HUES6 (cell line): ENCODE results near the gene MYH7.

ENCODE experiments used
- H3K27ac ChIP-seq: 2 replicates; pipeline ENCODE4 v1.7.0; 2013; ENCODE audit warnings: low read depth, mild to moderate bottlenecking, low read length, inconsistent platforms
- H3K27me3 ChIP-seq: 2 replicates; pipeline ENCODE4 v1.6.1; 2013; ENCODE audit warnings: low read length; ENCODE audit not compliant: control insufficient read depth, insufficient read depth
- H3K36me3 ChIP-seq: 2 replicates; pipeline ENCODE4 v1.6.1; 2013; ENCODE audit warnings: low read length; ENCODE audit not compliant: control insufficient read depth, insufficient read depth
- H3K4me1 ChIP-seq: 2 replicates; pipeline ENCODE4 v1.6.1; 2013; ENCODE audit warnings: low read length; ENCODE audit not compliant: control insufficient read depth, insufficient read depth
- H3K4me3 ChIP-seq: 2 replicates; pipeline ENCODE4 v1.5.1; 2013; ENCODE audit warnings: low read depth, low read length
- H3K9ac ChIP-seq: one replicate; pipeline ENCODE4 v1.6.1; 2013; ENCODE audit warnings: mild to moderate bottlenecking, low read length
- H3K9me3 ChIP-seq: 2 replicates; pipeline ENCODE4 v1.6.1; 2013; ENCODE audit warnings: low read depth, low read length; ENCODE audit not compliant: control insufficient read depth, insufficient read depth

The MYH7 gene

GRCh38 chr14:23437133-23438100, 2.0 kb upstream of the MYH7 start:
- no peaks in the 10 kb centered on the region for H3K9me3 ChIP-seq
- H3K9ac ChIP-seq: no peak overlapping the region
- H3K36me3 ChIP-seq: no peaks in the 10 kb centered on the region
- no peak overlapping the region for H3K27ac ChIP-seq
- no peak overlapping the region for H3K4me3 ChIP-seq
- H3K27me3 ChIP-seq: peaks cover 16% of the 10 kb centered on the region; the same call in 1 of the 2 replicates
- peaks cover 20% of the 10 kb centered on the region for H3K4me1 ChIP-seq

DNA sequence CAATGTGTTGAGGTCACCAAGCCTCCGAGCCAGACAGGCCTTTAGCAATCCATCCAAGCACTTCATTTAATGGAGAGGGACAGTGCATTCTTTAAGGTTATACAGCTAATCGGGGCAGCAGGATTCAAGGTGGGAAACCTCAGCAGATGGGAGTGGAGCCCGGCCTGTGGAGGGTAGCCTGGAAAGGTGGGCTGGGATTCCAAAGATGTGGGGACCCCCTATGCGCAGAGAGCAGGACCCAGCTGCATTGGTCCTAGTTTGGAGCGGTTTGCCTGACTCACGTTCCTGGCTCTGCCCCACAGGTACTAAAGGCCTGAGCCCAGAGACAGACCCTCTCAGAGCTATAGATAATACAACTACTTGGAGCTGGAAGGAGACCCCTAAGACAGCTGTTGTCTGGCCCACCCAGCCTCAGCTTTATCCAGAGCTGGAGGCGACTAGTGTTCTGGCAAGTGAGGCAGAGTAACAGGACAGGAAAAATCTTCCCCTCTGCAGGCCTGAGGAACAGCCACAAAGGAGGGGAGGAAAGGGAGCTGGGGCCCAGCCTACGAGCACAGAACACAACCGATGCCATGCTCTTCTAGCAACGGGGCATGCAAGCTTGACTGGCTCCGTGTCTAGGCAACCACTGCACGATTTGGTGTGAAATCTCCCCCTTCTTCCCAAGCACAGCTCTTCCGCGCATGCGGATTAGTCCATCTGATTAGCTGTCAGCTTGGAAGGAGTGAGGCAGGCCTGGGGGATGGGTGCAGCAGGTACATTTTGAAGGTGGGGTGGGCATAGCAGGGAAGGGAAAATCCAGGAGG, 1.1 kb upstream of the MYH7 start:
- no peak overlapping the region for H3K9ac ChIP-seq
- H3K27ac ChIP-seq: no peak overlapping the region
- H3K36me3 ChIP-seq: no peaks in the 10 kb centered on the region
- H3K4me1 ChIP-seq: peaks cover 19% of the 10 kb centered on the region
- no peaks in the 10 kb centered on the region for H3K9me3 ChIP-seq
- H3K27me3 ChIP-seq: peaks cover 16% of the 10 kb centered on the region; the same call in 1 of the 2 replicates
- H3K4me3 ChIP-seq: no peak overlapping the region

GRCh38 chr14:23434488-23435222, 805 bp downstream of the MYH7 start:
- Histone ChIP-seq H3K27ac (no peak overlapping the region), H3K4me1 (peaks cover 19% of the 10 kb centered on the region), H3K4me3 (no peak overlapping the region), H3K36me3 (no peaks in the 10 kb centered on the region), H3K27me3 (peaks cover 19% of the 10 kb centered on the region; the same call in 1 of the 2 replicates), H3K9ac (no peak overlapping the region), H3K9me3 (no peaks in the 10 kb centered on the region)

DNA sequence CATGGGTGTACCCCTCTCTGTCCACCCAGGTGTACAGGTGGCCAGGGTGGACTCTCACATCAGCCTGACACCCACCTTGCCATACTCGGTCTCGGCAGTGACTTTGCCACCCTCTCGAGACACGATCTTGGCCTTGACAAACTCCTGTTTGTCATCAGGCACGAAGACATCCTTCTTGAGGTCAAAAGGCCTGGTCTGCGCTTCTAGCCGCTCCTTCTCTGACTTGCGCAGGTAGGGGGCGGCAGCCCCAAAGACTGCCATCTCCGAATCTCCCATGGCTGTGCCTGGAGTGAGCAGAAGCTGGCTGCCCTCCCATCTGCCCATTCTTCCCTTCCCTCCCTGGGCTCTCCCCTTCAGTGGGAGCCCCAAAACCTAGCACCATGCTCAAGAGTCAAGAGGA, 2.0 kb downstream of the MYH7 start:
- Histone ChIP-seq H3K9ac (no peak overlapping the region), H3K4me1 (peaks cover 13% of the 10 kb centered on the region), H3K27me3 (peaks cover 22% of the 10 kb centered on the region; the same call in 1 of the 2 replicates), H3K4me3 (no peak overlapping the region), H3K27ac (no peak overlapping the region), H3K36me3 (no peaks in the 10 kb centered on the region), H3K9me3 (no peaks in the 10 kb centered on the region)

DNA sequence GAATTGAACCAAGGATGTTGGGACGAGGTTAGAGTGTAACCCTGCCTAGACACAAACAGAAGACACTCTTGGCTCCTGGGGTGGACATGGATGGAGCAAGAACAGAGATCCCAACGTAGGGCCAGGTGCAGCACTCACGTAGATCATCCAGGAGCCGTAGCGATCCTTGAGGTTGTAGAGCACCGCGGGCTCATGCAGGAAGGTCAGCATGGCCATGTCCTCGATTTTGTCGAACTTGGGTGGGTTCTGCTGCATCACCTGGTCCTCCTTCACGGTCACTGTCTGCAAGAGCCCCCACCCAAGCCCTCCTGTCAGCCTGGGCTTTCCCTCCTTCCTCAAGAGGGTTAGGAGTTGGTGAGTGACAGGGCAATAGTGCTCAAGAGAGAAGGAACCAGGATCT, 2.5 kb downstream of the MYH7 start:
- peaks cover 8% of the 10 kb centered on the region; the same call in 1 of the 2 replicates for H3K4me1 ChIP-seq
- H3K27ac ChIP-seq: no peak overlapping the region
- peaks cover 26% of the 10 kb centered on the region; the same call in 1 of the 2 replicates for H3K27me3 ChIP-seq
- H3K9me3 ChIP-seq: no peaks in the 10 kb centered on the region
- no peak overlapping the region for H3K9ac ChIP-seq
- no peaks in the 10 kb centered on the region for H3K36me3 ChIP-seq
- H3K4me3 ChIP-seq: no peak overlapping the region

DNA sequence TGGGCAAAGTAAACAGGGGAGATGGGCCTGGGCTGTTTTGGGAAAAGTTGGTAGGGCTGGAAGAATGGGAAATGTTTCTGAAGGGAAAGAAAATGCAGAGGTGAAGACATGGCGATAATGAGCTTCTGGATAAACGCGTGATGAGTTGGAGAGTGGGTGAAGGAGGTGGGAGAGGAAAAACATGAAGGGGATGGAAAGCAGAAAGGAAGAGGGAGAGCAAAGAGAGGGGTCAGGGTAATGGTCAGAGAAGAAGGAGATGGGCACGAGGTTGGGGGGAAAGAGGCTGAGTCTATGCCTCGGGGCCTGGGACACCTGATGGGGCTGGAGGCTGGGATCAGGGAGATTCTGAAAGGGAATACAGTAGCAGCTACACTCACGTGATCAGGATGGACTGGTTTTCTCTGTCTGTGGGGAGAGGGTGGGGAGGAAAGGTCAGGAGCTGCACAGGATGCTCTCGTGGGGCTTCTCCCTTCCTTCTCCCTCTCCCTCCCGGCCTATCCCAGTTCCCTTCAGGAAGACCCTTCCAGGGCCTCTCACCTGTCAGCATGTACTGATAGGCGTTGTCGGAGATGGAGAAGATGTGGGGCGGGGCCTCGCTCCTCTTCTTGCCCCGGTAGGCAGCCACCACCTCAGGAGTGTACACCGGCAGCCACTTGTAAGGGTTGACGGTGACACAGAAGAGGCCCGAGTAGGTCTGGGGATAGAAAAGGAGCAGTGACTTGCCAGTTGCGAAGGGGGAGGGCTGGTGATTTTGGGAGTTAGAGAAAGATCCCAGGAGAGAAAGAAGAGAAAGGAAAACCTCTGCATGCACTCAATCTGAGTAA, 3.1 kb downstream of the MYH7 start:
- Histone ChIP-seq H3K27me3 (peaks cover 32% of the 10 kb centered on the region), H3K27ac (no peak overlapping the region), H3K4me3 (no peak overlapping the region), H3K36me3 (no peaks in the 10 kb centered on the region), H3K9me3 (no peaks in the 10 kb centered on the region), H3K9ac (no peak overlapping the region), H3K4me1 (peaks cover 8% of the 10 kb centered on the region; the same call in 1 of the 2 replicates)

DNA sequence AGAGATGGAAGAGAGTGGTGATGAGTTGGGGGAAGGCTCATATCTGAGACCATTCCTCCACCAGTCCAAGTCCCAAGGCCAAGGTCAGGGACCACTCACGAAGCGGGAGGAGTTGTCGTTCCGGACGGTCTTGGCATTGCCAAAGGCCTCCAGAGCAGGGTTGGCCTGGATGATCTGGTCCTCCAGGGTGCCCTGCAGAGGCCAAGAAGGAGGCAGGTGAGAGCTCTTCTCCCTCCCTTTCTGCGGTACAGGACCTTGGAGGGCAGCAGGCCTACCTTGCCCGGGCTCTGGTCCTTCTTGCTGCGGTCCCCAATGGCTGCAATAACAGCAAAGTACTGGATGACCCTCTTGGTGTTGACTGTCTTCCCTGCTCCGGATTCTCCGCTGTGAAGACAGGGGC, 4.0 kb downstream of the MYH7 start:
- no peak overlapping the region for H3K9ac ChIP-seq
- peaks cover 2% of the 10 kb centered on the region; the same call in 1 of the 2 replicates for H3K4me1 ChIP-seq
- no peaks in the 10 kb centered on the region for H3K9me3 ChIP-seq
- H3K27me3 ChIP-seq: peaks cover 35% of the 10 kb centered on the region
- no peak overlapping the region for H3K27ac ChIP-seq
- H3K4me3 ChIP-seq: no peak overlapping the region
- no peaks in the 10 kb centered on the region for H3K36me3 ChIP-seq

DNA sequence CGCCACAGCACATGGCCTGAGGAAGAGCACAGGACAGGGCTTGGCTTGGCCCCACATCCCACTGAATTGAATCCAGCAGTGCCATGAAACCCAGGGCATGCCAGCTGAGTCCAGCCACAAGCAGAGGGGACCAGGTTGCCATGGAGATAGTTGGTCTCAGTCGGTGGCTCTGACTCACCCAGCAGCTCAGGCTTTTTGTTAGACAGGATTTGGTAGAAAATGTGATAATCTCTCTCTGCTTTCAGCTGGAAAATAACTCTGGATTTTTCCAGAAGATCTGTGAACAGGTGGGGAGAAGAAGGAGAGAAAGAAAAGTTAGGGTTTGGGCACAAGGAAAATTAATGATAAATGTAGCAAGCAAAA, 4.8 kb downstream of the MYH7 start:
- no peaks in the 10 kb centered on the region for H3K36me3 ChIP-seq
- no peak overlapping the region for H3K4me3 ChIP-seq
- H3K9ac ChIP-seq: no peak overlapping the region
- no peaks in the 10 kb centered on the region for H3K9me3 ChIP-seq
- peaks cover 35% of the 10 kb centered on the region for H3K27me3 ChIP-seq
- no peaks in the 10 kb centered on the region for H3K4me1 ChIP-seq
- H3K27ac ChIP-seq: no peak overlapping the region

DNA sequence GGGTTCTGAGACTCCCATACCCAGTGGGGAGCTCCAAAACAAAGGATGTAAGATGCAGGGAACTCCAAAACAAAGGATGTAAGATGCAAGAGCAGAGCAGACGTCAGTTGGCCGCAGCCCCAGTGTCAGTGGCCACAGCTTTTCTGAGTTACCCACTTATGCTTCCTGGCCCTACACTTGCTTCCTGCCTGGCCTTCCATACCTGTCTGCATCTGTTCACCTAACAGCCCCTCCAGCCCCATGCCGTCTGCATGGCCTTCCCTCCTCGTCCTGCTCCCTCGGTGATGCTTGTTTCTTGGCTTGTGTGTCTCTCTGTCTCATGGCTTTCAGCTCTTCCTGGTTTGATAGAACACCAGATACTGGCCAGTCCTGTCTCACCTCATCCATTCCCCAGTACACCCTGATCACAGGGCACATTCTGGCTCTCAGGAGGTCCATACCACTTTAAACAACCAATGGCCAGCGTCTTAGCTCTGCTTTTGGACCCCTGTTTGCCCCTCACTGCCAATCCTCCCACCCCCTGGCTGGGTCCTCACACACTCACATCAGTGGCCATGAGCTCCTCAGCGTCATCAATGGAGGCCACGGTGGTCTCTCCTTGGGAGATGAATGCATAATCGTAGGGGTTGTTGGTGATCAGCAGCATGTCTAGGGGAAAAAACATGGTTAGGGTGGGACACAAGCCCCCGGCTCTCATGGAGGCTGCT, 5.3 kb downstream of the MYH7 start:
- H3K4me3 ChIP-seq: no peak overlapping the region
- H3K27ac ChIP-seq: no peak overlapping the region
- no peaks in the 10 kb centered on the region for H3K36me3 ChIP-seq
- H3K9me3 ChIP-seq: no peaks in the 10 kb centered on the region
- H3K27me3 ChIP-seq: peaks cover 35% of the 10 kb centered on the region
- no peaks in the 10 kb centered on the region for H3K4me1 ChIP-seq
- no peak overlapping the region for H3K9ac ChIP-seq
